Stimulated activated naive B cell treated with anti-CD40 and anti-IgM and Interleukin-4, amounts not matched to agents 10 μg/mL and 1 μg/mL and 100 μg/mL, for 72 hours (primary cell): ENCODE results near the gene ABHD6.

Experiments used
- ATAC-seq, 2 donors: fragments of 150-1000 bp; cut with Tn5 transposase; replicated peaks; 2 replicates each; pipeline ENCODE4 v1.10.0; 2021; ENCODE audit warnings: moderate library complexity in 1 of 2
- DNase-seq: peaks from one replicate; pipeline ENCODE4 v3.0.0; 2021
- H3K27ac Mint-ChIP-seq: one replicate; pipeline ENCODE4 v1.8.0; 2022; ENCODE audit warnings: mild to moderate bottlenecking, mixed read lengths
- H3K27me3 Mint-ChIP-seq, 2 donors: one replicate each; pipeline ENCODE4 v1.8.0; 2022; ENCODE audit warnings: mixed read lengths in 2 of 2
- H3K36me3 Mint-ChIP-seq, 2 donors: one replicate each; pipeline ENCODE4 v1.8.0; 2022; ENCODE audit warnings: mixed read lengths in 2 of 2, mild to moderate bottlenecking in 1 of 2
- H3K4me1 Mint-ChIP-seq, 2 donors: one replicate each; pipeline ENCODE4 v1.8.0; 2022; ENCODE audit warnings: mixed read lengths in 2 of 2, mild to moderate bottlenecking in 1 of 2
- H3K4me3 Mint-ChIP-seq, 2 donors: one replicate each; pipeline ENCODE4 v1.8.0; 2022; ENCODE audit warnings: mild to moderate bottlenecking in 2 of 2, mixed read lengths in 2 of 2, moderate library complexity in 1 of 2
- H3K9me3 Mint-ChIP-seq, 2 donors: one replicate each; pipeline ENCODE4 v1.8.0; 2022; ENCODE audit warnings: mixed read lengths in 2 of 2, mild to moderate bottlenecking in 1 of 2

The ABHD6 gene

GRCh38 chr3:58237238-58237940 is at the start of gene ABHD6:
Gene ABHD6 (plus strand): TSS chr3:58237792. CDS start chr3:58256587, 18,795 bp downstream.
- DNase-seq = peak; percentile 79
- Mint-ChIP-seq H3K27me3 (no peaks in the 10 kb centered on the region), H3K9me3 (no peaks in the 10 kb centered on the region), H3K27ac (peak within 1 kb of the TSS; percentile 91), H3K4me3 (peak within 1 kb of the TSS; percentile 91 to 96), H3K4me1 (peaks cover 46 to 68% of the 10 kb centered on the region in 2 donors), H3K36me3 (peaks cover 9 to 16% of the 10 kb centered on the region in 2 donors)
- peak; percentile 72 to 76 for ATAC-seq

DNA sequence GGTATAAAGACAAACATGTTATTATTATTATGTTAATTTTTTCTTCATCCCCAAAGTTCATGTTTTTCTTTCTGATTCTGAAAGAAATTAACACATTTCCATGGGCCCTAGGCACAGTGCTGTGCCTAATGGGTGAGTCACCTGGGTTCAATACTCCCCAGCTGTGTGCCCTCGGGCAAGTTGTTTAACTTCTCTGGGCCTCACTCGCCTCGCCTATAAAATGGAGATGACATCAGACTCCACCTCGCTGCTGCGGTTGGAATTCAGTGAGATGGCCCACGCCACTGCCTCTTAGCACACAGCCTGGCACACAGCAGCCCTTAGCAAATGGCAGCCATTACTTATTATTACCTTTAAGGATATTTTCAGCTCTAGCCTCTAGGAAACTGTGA is 49.4 kb upstream of the ABHD6 start:
- Mint-ChIP-seq H3K9me3 (peaks cover 0 to 3% of the 10 kb centered on the region in 2 donors), H3K27ac (no peak overlapping the region), H3K27me3 (no peaks in the 10 kb centered on the region), H3K4me1 (peaks cover 5 to 11% of the 10 kb centered on the region in 2 donors), H3K4me3 (no peak overlapping the region), H3K36me3 (peaks cover 0 to 6% of the 10 kb centered on the region in 2 donors)
- DNase-seq (no peak), ATAC-seq (peak; percentile 28 to 38)

- Mint-ChIP-seq H3K4me3 (no peak overlapping the region), H3K4me1 (peaks cover 5 to 12% of the 10 kb centered on the region in 2 donors), H3K27me3 (no peaks in the 10 kb centered on the region), H3K9me3 (peaks cover 2 to 3% of the 10 kb centered on the region in 2 donors), H3K36me3 (peaks cover 4 to 13% of the 10 kb centered on the region in 2 donors), H3K27ac (no peak overlapping the region)
- ATAC-seq (no peak), DNase-seq (no peak)
Observed at GRCh38 chr3:58188921-58189451, 48.6 kb upstream of the ABHD6 start.

DNA sequence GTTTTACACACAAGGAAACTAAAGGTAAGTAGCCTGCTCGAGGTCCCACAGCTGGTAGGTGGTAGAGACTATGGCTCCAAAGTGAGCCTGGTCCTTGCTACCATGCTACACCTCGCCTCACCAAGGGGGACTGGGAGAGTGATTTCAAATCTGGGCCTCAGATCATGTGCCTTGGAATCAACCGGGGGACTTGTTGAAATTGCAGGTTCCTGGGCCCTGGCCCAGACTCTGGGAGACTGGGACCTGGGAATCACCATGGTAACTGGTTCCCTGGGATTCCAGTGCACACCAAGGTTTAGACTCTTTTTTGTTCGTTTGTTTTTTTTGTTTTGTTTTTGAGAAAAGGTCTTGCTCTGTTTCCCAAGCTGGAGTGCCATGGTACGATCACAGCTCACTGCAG is 47.9 kb upstream of the ABHD6 start:
- ATAC-seq = no peak
- Mint-ChIP-seq H3K4me1 (peaks cover 5 to 12% of the 10 kb centered on the region in 2 donors), H3K27ac (no peak overlapping the region), H3K27me3 (no peaks in the 10 kb centered on the region), H3K9me3 (peaks cover 2 to 3% of the 10 kb centered on the region in 2 donors), H3K36me3 (peaks cover 4 to 13% of the 10 kb centered on the region in 2 donors), H3K4me3 (no peak overlapping the region)
- no peak for DNase-seq

GRCh38 chr3:58190291-58190690 is 47.3 kb upstream of the ABHD6 start:
- Mint-ChIP-seq H3K27ac (no peak overlapping the region), H3K9me3 (peaks cover 3% of the 10 kb centered on the region in 2 donors), H3K4me1 (peaks cover 5 to 12% of the 10 kb centered on the region in 2 donors), H3K27me3 (no peaks in the 10 kb centered on the region), H3K4me3 (no peak overlapping the region), H3K36me3 (peaks cover 4 to 16% of the 10 kb centered on the region in 2 donors)
- DNase-seq (no peak), ATAC-seq (no peak)

GRCh38 chr3:58190882-58191281 is 46.7 kb upstream of the ABHD6 start:
- Mint-ChIP-seq H3K27ac (no peak overlapping the region), H3K4me1 (peaks cover 5 to 12% of the 10 kb centered on the region in 2 donors), H3K36me3 (peaks cover 4 to 16% of the 10 kb centered on the region in 2 donors), H3K9me3 (peaks cover 3% of the 10 kb centered on the region in 2 donors), H3K4me3 (no peak overlapping the region), H3K27me3 (no peaks in the 10 kb centered on the region)
- ATAC-seq (no peak), DNase-seq (no peak)

DNA sequence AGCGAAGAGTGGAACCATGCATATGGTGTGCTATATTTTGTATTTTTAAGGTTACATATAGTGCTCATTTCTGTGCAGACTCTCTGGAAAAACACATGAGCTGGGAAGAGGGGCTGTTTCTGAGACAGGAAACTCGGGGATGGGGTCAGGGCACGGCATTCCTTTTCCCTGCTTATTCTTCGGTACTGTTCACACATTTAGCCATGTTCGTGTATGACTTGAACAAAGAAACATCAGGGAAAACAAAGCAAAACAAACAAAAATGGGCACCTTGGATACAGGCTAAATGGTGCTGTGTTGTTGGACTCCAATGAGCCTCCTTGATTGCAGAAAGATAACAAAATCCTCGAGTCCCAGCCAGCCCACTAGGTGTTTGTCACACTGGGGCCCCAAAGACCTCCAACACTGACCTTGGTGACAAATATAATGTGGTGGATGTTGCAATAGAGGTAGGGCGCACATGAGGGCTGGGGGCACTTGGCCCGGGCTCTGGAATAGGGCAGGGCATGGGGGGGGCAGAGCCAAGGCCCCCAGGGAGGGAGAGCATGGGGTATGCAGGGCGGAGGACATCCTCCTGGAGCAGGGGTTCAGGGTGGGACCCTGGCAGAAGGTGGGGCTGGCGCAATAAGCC is 46.1 kb upstream of the ABHD6 start:
- Mint-ChIP-seq H3K9me3 (peaks cover 3% of the 10 kb centered on the region in 2 donors), H3K27me3 (no peaks in the 10 kb centered on the region), H3K36me3 (peaks cover 4 to 17% of the 10 kb centered on the region in 2 donors), H3K4me1 (peaks cover 6 to 13% of the 10 kb centered on the region in 2 donors), H3K27ac (no peak overlapping the region), H3K4me3 (no peak overlapping the region)
- ATAC-seq = no peak
- no peak for DNase-seq

DNA sequence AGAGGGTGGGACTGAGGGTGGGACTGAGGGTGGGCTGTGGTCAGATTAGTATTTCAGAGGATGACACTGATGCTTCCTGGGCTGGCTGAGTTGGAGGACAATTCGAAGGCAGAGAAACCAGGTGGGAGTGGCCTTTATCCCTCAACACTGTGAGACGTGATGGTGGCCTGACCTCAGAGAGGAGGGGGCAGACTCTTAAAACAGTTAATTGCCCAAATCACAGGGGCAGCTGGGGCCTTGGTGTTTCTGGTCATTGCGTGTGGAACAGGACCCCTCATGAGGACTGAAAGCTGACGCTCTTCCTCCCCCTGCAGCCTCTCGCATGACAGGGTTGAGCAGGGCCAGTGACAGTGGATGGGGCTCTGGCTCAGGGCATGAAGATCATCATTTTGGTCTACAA is 45.5 kb upstream of the ABHD6 start:
- Mint-ChIP-seq H3K27ac (peak overlapping the region; percentile 70), H3K27me3 (no peaks in the 10 kb centered on the region), H3K9me3 (peaks cover 3% of the 10 kb centered on the region in 2 donors), H3K36me3 (peaks cover 5 to 20% of the 10 kb centered on the region in 2 donors), H3K4me3 (no peak overlapping the region), H3K4me1 (peaks cover 12 to 19% of the 10 kb centered on the region in 2 donors)
- ATAC-seq (no peak), DNase-seq (no peak)

DNA sequence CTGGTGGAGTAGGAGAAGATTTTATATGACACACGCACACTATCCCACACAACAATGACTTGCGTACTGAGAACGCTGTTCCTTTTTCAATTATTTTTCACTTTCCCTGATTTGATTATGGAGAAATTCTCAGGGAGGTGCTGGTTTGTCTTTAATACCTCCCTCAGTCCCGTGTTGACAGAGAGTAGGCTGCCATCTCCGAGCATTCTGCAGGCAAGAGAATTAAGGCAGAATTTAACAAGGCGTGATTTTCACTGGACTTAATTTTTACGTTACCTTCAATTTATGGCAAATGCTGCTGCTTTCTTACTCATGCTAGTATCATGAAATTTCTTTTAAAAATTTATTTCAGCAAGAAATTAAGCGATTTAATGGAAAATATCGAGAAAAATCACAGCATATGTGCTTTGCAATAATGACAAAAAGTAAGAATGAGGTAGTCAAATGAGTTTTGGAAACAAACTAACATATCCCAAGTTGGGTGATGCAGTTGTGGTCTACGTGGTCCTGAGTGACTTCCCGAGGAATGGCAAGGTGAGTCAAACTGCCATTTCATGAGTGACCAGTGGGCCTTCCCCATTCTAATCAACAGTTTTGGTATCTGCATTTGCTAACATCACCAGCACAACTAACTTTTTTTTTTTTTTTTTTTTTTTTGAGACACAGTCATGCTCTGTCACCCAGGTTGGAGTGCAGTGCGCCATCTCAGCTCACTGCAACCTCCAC is 43.7 kb upstream of the ABHD6 start:
- Mint-ChIP-seq H3K4me1 (peaks cover 25 to 26% of the 10 kb centered on the region in 2 donors), H3K9me3 (peaks cover 3% of the 10 kb centered on the region in 2 donors), H3K27ac (peak overlapping the region; percentile 84), H3K27me3 (no peaks in the 10 kb centered on the region), H3K4me3 (no peak overlapping the region), H3K36me3 (peaks cover 5 to 24% of the 10 kb centered on the region in 2 donors)
- no peak for DNase-seq
- no peak for ATAC-seq

- Mint-ChIP-seq H3K9me3 (peaks cover 3 to 5% of the 10 kb centered on the region in 2 donors), H3K36me3 (peaks cover 11 to 27% of the 10 kb centered on the region in 2 donors), H3K4me1 (peaks cover 46 to 58% of the 10 kb centered on the region in 2 donors), H3K27me3 (no peaks in the 10 kb centered on the region), H3K27ac (peak overlapping the region; percentile 77), H3K4me3 (no peak overlapping the region)
- no peak for DNase-seq
- no peak for ATAC-seq
Observed at GRCh38 chr3:58197588-58197987, 40.0 kb upstream of the ABHD6 start.

DNA sequence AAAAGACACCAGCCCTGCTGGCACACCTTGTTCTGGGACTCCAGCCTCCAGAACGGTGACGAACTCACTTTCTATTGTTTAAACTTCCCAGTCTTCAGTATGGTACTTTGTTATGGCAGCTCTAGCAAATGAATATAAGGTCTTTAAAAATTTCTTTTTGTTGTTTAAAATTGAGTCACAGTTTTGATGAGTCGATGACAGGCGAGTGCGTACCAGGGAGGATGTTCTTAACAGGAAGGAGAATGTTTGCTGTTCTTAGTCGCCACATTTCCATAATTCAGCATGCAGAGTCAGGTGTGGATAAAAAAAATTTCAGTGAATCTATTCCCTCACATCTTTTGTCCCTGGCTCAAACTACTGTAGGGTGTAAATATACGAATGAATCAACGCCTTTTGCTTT is 39.2 kb upstream of the ABHD6 start:
- Mint-ChIP-seq H3K27me3 (no peaks in the 10 kb centered on the region), H3K4me3 (no peak overlapping the region), H3K9me3 (peaks cover 3 to 4% of the 10 kb centered on the region in 2 donors), H3K36me3 (peaks cover 11 to 27% of the 10 kb centered on the region in 2 donors), H3K27ac (peak overlapping the region; percentile 77), H3K4me1 (peaks cover 52 to 66% of the 10 kb centered on the region in 2 donors)
- DNase-seq = no peak
- no peak for ATAC-seq

DNA sequence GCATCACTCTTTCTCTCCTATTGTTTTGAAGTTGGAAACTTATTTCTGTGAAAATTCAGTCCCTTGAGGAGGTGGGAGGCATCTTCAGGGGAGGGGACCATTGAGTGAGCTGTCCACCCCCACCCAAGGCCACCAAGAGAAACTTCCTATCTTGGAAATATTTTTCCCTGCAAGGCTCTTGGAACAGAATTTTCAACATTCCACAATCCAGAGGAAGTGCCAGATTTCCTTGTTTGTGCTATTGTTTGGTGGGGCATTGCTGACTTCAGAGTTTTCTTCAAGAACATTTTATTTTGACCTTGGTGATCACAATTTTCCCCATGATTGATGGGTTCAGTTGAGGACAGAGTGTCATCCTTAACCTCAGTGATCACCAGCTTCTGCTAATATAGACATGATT is 38.8 kb upstream of the ABHD6 start:
- H3K27ac Mint-ChIP-seq = peak overlapping the region; percentile 42
- no peaks in the 10 kb centered on the region for H3K27me3 Mint-ChIP-seq
- H3K9me3 Mint-ChIP-seq = peaks cover 2 to 4% of the 10 kb centered on the region in 2 donors
- ATAC-seq (no peak), DNase-seq (no peak)
- peaks cover 8 to 23% of the 10 kb centered on the region in 2 donors for H3K36me3 Mint-ChIP-seq
- H3K4me3 Mint-ChIP-seq = no peak overlapping the region
- H3K4me1 Mint-ChIP-seq = peaks cover 50 to 70% of the 10 kb centered on the region in 2 donors

DNA sequence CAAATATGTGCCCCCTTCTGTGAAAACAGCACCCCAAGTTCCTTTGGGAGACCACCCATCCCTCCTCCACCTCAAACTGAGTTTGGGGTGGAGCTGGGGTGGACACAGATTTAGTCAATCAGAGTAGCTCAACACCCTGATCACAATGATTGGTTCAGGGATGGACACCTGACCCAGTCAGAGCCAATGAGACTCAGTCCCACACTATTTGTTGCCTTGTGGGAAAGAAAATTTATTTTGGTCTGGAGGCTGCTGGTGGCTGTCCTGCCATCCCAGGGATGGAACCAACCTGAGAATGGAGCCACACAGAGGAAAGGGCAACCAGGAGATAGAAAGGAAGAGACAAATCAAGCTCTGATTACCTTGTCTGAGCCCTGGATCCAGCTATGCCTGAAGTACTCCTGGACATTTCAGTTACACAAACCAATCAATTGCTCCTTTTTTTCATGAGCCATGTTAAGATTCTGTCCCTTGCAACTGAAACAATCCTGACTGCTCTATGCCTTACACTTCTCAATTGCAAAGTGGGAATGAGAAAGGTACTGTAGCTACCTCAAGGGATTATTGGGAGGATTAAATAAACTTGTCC is 37.4 kb upstream of the ABHD6 start:
- DNase-seq (no peak), ATAC-seq (no peak)
- Mint-ChIP-seq H3K4me1 (peaks cover 50 to 76% of the 10 kb centered on the region in 2 donors), H3K4me3 (peak overlapping the region in 1 of 2 donors; percentile 41), H3K27me3 (no peaks in the 10 kb centered on the region), H3K9me3 (peaks cover 1 to 4% of the 10 kb centered on the region in 2 donors), H3K27ac (peak overlapping the region; percentile 56), H3K36me3 (peaks cover 8 to 19% of the 10 kb centered on the region in 2 donors)
